HG03432 (cell line): ENCODE results near the gene RPS6KB2.

ENCODE experiments used
- ATAC-seq: cut with Tn5 transposase; IDR thresholded peaks from one replicate; pipeline ENCODE4 v1.9.1; 2021; ENCODE audit warnings: mild to moderate bottlenecking, moderate library complexity; ENCODE audit not compliant: unreplicated experiment

Gene RPS6KB2

DNA sequence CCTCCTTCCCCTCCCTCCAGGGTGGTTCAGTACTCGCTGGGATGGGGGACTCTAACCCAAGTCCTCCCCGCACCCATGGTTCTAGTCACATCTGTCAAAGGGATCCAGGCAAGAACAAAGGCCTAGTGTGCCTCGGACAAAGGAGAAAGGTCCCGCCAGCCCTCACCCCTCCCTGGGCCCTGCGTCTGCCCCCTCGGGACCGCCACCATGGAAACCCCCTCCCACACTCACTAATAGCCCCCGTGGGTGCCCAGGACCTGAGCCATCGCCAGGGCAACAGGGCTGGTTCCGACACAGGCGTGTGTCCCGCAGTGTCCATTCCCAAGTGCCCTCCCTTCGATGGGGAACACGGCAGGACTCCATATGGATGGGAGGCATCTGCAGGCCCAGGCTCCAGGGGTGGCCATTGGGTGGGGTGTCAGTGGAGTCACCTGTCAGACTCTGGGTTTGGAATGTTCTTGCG is 17.9 kb upstream of the RPS6KB2 start:
- ATAC-seq: no peak

DNA sequence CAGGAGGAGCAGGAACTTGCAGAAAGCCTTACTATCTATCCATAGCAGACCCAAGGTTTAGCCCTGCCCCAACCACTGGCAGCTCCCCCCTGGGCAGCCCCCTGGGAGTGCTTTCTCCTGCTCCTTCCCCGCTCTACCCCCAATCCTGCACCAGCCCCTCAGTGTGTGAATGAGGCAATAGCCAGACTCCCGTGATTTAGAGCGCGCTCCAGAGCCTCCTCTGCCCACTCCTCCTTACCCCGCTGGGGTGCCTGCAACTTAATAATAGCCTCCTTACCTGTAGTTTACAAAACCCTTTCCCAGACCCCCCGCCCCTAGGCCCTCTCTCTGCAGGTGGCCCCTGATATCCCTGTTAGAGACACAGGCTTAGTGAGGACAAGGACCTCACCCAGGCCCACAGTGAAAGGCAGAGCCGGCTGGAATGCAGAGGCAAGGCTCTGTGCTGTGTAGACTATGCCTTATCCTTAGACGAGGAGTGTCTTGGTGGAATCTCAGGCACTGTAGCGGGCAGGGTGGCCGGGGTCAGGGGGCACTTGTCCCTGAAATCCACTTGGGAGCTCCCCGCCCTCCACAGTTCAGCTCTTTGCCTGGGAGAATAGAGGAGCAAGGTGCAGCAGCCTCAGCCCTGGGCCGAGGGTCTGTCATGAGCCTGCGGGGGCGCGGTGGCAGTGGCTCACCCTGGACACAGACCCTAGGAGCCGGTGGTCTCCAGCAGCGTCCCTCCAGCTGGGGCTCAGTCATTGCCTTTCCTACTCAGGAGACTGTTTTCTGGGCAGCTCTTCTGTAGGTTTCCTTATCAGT is 17.1 kb upstream of the RPS6KB2 start:
- no peak for ATAC-seq

DNA sequence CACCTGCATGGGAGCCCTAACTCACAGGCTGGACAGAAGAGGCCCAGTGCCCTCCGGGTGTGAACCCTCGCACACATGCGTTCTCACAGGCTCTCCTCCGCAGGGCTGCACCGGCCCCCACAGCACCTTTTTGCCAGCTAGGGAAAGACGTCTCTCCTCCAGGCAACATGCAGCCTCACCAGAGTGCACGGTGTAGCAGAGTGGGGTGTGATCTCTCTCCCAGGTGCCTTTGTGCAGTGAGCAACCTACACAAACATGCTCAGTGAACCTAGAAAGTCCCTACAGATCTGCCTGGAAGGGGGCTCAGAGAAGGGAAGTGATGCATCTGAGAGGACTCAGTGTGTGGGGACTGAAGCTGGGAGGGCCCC is 16.5 kb upstream of the RPS6KB2 start:
- no peak for ATAC-seq

DNA sequence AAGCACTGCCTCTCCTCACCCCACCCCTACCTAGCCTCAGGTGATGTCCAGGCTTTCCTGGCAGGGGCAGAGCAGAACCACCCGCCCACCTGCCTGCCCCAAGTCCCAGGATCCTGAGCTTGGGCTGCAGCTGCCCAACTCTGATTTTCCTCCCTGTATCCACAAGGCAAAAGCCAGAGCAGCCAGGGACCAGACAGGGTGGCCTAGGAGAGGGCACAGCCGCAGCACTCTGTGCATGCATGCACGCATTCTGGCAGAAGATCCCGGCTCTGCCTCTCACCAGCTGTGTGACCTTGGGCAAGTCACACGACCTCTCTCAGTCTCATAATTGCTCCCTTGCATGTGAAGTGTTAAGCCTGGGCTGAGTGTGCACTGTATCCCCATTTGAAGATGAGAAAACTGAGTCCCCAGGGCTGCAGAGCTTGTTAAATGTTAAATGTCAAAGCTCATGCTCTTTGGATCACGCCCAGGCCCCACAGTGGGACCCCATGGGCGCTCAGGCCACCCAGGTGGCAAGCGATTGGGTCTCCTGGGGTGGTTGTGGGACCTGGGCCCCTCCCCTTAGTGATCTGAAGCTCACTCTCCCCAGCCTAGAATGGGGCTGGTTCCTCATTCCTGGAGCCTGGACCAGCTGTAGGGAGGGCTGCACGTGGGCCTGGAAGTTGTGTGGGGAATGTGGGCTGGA is 15.7 kb upstream of the RPS6KB2 start:
- ATAC-seq: no peak

DNA sequence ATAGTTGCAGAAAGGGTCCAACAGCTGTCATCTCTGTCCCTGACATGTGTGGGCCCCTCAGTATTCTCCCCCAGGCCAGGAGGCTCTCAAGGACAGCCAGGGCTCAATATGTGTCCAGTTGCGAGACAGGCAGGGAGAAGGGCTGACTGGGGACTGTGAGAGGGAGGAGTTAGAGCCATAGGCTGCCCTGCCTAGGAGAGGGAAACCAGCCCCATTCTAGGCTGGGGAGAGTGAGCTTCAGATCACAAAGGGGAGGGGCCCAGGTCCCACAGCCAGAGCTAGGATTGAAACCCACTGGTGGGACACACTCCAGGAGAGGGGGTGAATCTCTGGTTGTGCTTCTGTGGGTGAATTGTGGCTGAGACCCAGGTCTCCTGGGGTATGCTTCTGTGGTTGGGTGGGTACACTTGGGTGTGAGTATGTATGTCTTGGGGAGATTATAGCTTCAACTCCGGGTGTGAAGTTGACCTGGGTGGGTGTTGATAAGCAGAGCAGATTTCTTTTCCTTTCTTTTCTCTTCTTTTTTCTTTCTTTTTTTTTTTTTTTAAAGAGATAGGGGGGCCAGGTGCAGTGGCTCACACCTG is 14.9 kb upstream of the RPS6KB2 start:
- ATAC-seq: no peak

DNA sequence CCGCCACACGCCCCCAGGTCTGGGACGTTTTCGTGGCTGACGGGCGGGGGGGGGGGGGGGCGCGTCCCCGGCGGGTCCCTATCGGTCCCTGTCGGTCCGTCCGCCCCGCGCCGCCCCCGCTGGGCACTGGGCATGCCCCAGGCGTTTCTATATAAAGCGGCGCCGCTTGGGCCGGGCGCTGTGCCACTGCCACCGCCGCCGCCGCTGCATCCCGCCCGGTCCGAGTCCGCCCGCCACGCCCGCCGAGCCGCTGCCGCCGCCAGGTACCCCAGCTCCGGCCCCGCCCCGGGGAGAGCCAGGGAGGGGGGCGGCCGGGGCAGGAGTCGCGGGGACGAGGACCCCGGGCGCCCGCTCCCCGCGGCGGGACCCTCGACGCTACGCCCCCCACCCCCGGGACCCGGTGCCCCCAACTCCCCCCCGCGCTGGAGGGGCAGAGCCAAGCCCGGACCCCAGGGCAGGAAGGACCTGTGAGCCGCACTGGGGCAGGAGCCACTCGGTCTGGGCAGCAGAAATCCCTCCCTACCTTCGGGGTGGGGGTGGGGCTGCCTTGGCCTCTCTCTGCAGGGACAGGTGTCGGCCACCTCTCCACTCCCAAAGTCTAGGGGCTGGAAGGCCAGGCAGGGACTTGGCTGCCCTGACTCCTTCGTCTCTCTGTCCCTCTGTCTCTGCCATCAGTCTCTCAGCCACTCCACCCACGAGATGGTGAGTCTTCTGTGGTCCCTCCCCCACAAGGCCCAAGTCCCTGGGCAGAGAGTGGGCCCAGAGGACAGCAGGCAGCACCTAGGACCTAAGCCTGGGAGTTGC is 12.6 kb upstream of the RPS6KB2 start, which contains the start of gene CARNS1:
CARNS1 (plus strand) TSS at position 178 of the 804 bp plus-strand sequence; CDS start at position 700, 522 bp downstream.
- no peak for ATAC-seq

DNA sequence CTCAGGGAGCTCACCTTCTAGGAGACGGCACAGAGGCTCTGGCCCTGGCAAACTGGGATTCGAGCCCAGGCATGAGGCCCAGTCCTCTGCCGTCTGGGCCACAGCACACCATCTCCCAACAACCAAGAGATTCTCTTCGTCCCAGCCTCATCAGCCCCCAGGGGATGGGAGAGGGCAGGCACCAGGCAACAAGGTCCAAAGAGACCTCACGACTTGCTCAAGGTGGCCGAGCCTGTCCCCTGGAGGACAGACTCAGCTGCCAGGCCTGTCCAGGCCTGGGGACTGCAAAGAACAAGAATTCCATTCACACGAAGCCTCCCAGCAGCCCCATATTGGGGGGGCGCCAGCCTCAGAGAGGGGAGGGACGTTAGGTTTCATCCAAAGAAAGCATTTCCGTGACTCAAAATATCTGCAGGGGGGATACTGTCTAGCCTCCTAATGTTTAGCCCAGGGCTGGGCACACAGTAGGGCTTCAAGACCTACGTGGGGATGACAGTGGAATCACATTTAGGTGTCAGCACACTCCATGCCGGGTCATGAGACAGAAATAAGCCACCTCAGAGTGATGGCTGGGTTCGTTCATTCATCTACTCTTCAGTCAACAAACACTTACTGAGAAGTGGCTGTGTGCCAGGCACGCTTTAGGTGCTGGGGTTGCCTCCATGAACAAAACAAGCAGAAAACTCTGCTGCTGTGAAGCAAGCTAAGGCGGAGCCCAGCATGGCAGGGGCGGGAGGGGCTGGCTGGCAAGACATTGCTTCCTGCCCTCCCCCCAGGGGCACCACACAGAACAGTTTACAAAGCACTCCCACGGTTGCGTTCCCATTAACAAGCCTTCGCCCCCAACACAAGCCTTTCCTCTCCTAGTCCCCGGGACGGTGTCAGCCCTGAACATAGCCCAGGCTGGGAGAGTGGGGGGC is 11.6 kb upstream of the RPS6KB2 start:
- ATAC-seq: no peak

DNA sequence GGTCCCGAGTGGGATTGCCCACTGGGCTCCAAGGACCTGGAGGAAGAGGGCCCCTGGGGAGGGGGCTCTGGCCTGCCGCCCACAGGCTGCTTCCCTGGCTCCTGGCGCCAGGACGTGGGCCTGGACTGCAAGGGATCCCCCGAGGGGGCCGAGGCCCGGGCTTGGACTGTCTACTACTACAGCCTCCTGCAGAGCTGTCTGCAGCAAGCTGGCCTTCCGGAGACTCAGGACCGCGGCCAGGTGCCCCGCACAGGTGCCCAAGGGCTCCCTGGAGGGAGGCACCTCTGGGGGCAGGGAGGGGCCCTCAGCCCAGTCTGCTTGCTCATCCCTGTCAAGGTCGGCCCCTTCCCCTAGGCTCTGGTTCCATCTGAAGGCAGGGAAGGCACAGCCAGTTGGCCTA is 10.9 kb upstream of the RPS6KB2 start:
- ATAC-seq: no peak

DNA sequence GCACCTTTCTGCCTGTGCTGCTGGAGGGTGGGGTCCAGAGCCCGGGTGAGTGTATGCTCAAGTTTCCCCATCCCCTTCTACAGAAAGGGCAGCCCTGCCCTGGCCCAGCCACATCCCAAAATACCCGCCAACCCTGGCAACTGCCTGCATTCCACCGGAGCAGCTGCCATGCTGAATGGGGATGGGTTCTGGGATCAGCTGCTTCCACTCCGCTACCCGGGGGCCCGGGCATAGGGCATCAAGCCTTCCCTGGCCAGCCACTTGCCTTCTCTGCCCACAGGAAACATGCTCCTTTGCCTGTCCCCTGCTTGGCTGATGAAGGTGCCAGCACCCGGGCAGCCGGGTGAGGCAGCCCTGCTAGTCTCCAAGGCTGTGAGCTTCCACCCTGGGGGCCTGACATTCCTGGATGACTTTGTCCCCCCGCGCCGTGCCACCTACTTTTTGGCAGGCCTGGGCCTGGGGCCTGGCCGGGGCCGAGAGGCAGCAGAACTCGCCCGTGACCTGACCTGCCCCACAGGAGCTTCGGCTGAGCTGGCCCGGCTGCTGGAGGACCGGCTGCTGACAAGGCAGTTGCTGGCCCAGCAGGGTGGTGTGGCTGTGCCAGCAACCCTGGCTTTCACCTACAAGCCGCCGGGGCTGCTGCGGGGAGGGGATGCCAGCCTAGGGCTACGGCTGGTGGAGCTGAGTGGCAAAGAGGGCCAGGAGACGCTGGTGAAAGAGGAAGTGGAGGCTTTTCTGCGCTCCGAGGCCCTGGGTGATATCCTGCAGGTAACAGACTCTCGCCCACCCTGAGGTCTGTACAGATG is 9.6 kb upstream of the RPS6KB2 start:
- ATAC-seq: no peak

DNA sequence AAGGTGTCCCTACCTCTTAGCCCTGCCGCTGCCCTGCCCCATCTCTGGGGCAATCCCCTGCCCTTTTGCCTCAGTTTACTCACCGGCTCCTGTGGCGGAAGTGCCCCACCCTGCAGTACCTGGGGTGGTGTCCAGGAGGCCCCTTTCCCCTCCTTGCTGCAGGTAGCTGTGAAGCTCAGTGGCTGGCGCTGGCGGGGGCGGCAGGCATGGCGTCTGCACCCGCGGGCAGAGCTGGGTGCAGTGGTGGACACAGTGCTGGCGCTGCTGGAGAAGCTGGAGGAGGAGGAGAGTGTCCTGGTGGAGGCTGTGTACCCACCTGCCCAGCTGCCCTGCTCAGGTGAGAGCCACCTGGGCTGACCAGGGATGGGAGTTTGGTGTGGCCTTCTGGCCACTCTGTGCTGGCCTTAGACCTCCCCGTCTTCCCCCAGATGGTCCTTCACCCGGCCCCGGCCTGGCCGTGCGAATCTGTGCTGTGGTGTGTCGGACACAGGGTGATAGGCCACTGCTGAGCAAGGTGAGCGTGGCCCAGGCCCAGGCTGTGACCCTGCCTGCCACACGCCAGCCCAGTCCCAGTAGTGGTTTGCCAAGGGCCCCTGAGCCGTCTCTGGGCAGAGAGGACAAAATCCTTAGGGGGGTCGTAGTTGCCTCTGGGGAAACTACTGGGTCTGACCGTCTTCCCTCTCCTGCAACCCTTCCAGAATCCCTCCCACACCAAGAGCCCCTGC is 8.8 kb upstream of the RPS6KB2 start:
- ATAC-seq: no peak

DNA sequence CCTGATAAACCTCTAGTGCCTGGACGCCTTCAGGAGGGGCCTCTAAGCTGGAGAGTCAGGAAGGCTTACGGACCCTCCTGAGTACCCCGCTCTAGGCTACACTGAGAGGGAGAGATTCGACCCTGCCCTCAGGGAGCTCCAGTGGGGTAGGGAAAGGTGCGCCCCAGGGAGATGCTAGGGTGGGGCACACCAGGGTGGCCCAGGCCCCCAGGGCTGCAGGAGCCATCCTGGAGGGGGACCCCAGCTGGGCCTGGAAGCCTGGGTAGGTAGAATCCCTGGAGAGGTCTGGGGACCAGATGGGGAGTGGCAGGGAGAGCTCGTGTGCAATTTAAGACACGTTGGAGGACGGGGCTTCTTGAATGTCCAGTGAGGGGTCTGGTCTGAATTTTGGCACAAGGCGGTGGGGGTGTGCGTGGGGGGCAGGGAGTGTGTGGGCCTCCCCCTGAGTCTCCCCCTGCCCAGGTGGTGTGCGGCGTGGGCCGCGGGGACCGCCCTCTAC is 8.1 kb upstream of the RPS6KB2 start:
- no peak for ATAC-seq

DNA sequence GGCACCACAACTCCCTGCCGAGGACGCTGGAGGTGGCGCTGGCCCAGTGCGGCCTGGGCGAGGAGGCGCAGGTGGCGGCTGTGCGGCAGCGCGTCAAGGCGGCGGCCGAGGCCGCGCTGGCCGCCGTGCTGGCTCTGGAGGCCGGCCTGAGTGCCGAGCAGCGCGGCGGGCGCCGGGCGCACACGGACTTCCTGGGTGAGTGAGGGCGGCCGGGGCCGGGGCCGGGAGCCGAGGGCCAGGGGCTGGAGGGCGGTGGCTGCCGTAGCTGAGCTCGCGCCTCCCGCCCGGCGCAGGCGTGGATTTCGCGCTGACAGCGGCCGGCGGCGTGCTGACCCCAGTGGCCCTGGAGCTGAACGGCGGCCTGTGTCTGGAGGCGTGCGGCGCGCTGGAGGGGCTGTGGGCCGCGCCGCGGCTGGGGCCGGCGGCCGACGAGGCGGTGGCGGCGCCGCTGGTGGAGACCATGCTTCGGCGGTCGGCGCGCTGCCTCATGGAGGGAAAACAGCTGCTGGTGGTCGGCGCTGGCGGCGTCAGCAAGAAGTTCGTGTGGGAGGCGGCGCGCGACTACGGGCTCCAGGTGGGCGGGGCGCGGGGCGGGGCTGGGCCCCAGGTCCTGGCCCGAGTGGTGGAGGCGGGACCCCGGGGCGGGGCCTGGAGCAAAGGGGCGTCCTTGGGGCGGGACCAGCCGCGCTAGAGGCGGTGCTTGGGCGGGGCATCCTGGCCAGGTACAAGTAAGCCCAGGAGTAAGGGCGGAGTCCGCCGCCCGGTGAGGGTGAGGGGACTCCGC is 7.5 kb upstream of the RPS6KB2 start:
- ATAC-seq: peak; percentile 83

DNA sequence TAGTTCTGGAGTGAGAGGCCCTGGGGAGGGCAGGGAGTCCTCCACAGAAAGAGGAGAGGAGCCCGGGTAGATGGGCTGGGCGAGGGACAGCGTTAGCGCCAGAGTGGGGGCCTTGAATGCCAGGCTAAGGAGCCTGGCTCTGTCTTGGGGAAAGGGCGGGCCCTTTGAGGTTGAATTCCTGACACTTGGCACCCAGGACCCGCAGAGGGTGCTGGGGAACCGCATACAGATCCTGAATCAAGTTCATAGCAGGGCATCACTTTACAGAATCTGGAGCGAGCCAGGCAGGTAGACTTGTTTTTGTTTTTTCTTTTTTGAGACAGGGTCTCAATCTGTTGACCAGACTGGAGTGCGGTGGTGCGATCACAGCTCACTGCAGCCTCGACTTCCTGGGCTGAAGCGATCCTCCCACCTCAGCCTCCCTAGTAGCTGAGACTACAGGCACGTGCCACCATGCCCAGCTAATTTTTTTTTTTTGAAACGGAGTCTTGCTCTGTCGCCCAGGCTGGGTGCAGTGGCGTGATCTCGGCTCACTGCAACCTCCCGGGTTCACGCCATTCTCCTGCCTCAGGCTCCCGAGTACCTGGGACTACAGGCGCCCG is 6.8 kb upstream of the RPS6KB2 start:
- ATAC-seq: no peak

DNA sequence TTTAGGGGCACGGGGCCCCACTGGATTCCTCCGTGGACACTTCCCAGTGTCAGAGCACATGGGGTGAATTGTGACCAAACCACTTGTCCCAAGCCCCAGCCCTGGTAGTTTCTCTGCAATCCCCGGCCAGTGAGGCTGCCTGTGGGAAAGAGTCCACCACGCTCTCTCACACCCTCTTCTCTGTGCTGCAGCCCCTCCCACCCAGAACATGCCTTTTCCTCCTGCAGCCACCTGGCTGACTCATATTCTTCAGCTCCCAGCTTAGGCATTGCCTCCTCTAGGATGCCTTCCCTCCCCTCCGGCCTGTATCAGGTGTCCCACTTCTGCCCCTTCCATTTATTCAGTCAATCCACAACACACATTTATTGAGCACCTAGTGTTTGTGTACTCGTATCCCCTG is 5.4 kb upstream of the RPS6KB2 start:
- no peak for ATAC-seq

DNA sequence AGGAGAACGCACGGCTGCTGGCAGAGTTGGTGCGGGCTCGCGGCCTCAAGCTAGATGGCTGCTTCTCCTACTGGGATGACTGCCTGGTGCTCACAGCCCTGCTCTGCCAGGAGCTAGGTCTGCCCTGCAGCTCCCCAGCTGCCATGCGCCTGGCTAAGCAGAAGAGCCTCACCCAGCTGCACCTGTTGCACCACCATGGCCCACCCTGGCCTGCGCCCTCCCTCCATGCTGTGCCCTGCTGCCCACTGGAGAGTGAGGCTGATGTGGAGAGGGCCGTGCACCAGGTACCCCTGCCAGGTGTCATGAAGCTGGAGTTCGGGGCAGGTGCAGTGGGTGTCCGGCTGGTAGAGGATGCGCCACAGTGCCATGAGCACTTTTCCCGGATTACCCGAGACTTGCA is 4.8 kb upstream of the RPS6KB2 start:
- ATAC-seq: no peak

DNA sequence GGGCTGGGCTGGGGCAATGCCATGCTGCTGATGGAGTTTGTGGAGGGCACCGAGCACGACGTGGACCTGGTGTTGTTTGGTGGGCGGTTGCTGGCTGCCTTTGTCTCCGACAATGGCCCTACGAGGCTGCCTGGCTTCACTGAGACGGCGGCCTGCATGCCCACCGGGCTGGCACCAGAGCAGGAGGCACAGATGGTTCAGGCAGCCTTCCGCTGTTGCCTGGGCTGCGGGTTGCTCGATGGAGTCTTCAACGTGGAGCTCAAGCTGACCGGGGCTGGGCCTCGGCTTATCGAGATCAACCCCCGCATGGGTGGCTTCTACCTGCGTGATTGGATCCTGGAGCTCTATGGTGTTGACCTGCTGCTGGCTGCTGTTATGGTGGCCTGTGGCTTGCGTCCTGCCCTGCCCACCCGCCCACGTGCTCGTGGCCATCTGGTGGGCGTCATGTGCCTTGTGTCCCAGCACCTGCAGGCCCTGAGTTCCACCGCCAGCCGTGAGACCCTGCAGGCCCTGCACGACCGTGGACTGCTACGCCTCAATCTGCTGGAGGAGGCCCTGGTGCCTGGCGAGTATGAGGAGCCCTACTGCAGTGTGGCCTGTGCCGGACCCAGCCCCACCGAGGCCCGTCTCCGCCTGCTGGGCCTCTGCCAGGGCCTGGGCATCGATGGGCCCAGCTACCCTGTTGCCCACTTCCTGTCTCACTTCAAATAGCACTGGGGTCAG is 4.2 kb upstream of the RPS6KB2 start:
- no peak for ATAC-seq
